GM21576 (cell line): ENCODE measurements around the gene SESN3.
"Not testable (repeated sequence)": the region's sequence is repeated elsewhere in the genome, so short reads cannot be mapped to it uniquely, and the experiment has no call there.

Experiments
- ATAC-seq: cut with Tn5 transposase; IDR thresholded peaks from one replicate; pipeline ENCODE4 v1.9.1; 2021; ENCODE audit warnings: mild to moderate bottlenecking, moderate library complexity; ENCODE audit not compliant: unreplicated experiment

Gene SESN3

GRCh38 chr11:95251896-95252295, 20.9 kb upstream of the SESN3 start:
- not testable (repeated sequence) for ATAC-seq

GRCh38 chr11:95248666-95249467, 17.9 kb upstream of the SESN3 start:
- peak; percentile 84 for ATAC-seq

- ATAC-seq = no peak
Measured at GRCh38 chr11:95247883-95248282, 16.9 kb upstream of the SESN3 start.

- no peak for ATAC-seq
Measured at GRCh38 chr11:95247127-95247684, 16.2 kb upstream of the SESN3 start.

GRCh38 chr11:95245581-95245980, 14.6 kb upstream of the SESN3 start:
- ATAC-seq = no peak

GRCh38 chr11:95245038-95245437, 14.0 kb upstream of the SESN3 start:
- no peak for ATAC-seq

GRCh38 chr11:95243673-95244072, 12.7 kb upstream of the SESN3 start:
- ATAC-seq = no peak

GRCh38 chr11:95242845-95243605, 12.0 kb upstream of the SESN3 start:
- no peak for ATAC-seq

GRCh38 chr11:95242091-95242844, 11.3 kb upstream of the SESN3 start:
- ATAC-seq = peak; percentile 54

GRCh38 chr11:95241681-95242081, 10.7 kb upstream of the SESN3 start:
- peak; percentile 54 for ATAC-seq

- no peak for ATAC-seq
Measured at GRCh38 chr11:95239871-95240649, 9.1 kb upstream of the SESN3 start.

GRCh38 chr11:95232666-95233065, 1.7 kb upstream of the SESN3 start:
- no peak for ATAC-seq

GRCh38 chr11:95231881-95232605, 1.0 kb upstream of the SESN3 start:
- ATAC-seq = peak; percentile 22

GRCh38 chr11:95230810-95231126, 234 bp downstream of the SESN3 start:
- ATAC-seq = peak; percentile 6

- ATAC-seq = no peak
Measured at GRCh38 chr11:95229993-95230809, 801 bp downstream of the SESN3 start.

GRCh38 chr11:95229199-95229992, 1.6 kb downstream of the SESN3 start:
- no peak for ATAC-seq

GRCh38 chr11:95228081-95228749, 2.8 kb downstream of the SESN3 start:
- no peak for ATAC-seq

- ATAC-seq = not testable (repeated sequence)
Measured at GRCh38 chr11:95227060-95227459, 3.9 kb downstream of the SESN3 start.
